WTC11 (cell line): Measurements from ENCODE around the gene RASGRF1. TPM values are rescaled to one million over a fixed set of nuclear protein-coding genes. Genes with fewer than 3 reads are reported as not detected.

Experiments used
- ATAC-seq: fragments of 200-7000 bp; cut with Tn5 transposase; 2 replicates; pipeline ENCODE4 v1.10.0; 2021; ENCODE audit warnings: mild to moderate bottlenecking, moderate library complexity
- CTCF ChIA-PET: fragments of 300-600 bp; sonication (Branson Sonifier 250); formaldehyde crosslinking; loops from one replicate; lab custom pipeline; 2021; ENCODE audit warnings: antibody characterized with exemption; lab: Charles Lee
- POLR2A ChIA-PET: fragments of 350-600 bp; sonication (Branson Sonifier 250); formaldehyde crosslinking; loops from one replicate; lab custom pipeline; 2021; ENCODE audit warnings: antibody characterized with exemption; lab: Charles Lee
- DNase-seq: peaks from one replicate; pipeline ENCODE4 v3.0.0; 2021; ENCODE audit warnings: low spot score
- H3K27ac Mint-ChIP-seq: 2 replicates; pipeline ENCODE4 v1.8.0; 2021; ENCODE audit warnings: mixed read lengths
- H3K27me3 Mint-ChIP-seq: 2 replicates; pipeline ENCODE4 v1.8.0; 2021; ENCODE audit warnings: low read depth, mild to moderate bottlenecking, moderate library complexity, mixed read lengths
- H3K36me3 Mint-ChIP-seq: 2 replicates; pipeline ENCODE4 v1.8.0; 2021; ENCODE audit warnings: mixed read lengths
- H3K4me1 Mint-ChIP-seq: 2 replicates; pipeline ENCODE4 v1.8.0; 2022; ENCODE audit warnings: mixed read lengths
- H3K4me3 Mint-ChIP-seq: 2 replicates; pipeline ENCODE4 v1.8.0; 2021; ENCODE audit warnings: mild to moderate bottlenecking, moderate library complexity, mixed read lengths
- H3K9me3 Mint-ChIP-seq: 2 replicates; pipeline ENCODE4 v1.8.0; 2021; ENCODE audit warnings: mixed read lengths
- AFF4 ChIP-seq: sonication (generic); formaldehyde crosslinking; IDR thresholded peaks from 2 replicates; pipeline ENCODE4 v1.8.1; 2023; ENCODE audit warnings: mild to moderate bottlenecking, missing genetic modification reagents, borderline replicate concordance
- ATF2 ChIP-seq: sonication (generic); formaldehyde crosslinking; IDR thresholded peaks from 2 replicates; pipeline ENCODE4 v1.8.1; 2022; ENCODE audit warnings: low read depth, missing genetic modification reagents, borderline replicate concordance
- CBFB ChIP-seq: sonication (generic); formaldehyde crosslinking; IDR thresholded peaks from 2 replicates; pipeline ENCODE4 v1.8.1; 2022; ENCODE audit warnings: mild to moderate bottlenecking, low read depth, missing genetic modification reagents
- CDX4 ChIP-seq: fragments of 250-450 bp; sonication (Bioruptor Pico); IDR thresholded peaks from 2 replicates; pipeline ENCODE4 v1.9.0; 2021; ENCODE audit warnings: moderate library complexity, mild to moderate bottlenecking, inconsistent platforms, borderline replicate concordance
- ESRRA ChIP-seq: sonication (generic); formaldehyde crosslinking; IDR thresholded peaks from 2 replicates; pipeline ENCODE4 v1.8.1; 2022; ENCODE audit warnings: mild to moderate bottlenecking, missing genetic modification reagents, borderline replicate concordance
- ETV6 ChIP-seq: sonication (generic); formaldehyde crosslinking; IDR thresholded peaks from 2 replicates; pipeline ENCODE4 v1.8.1; 2022; ENCODE audit warnings: mild to moderate bottlenecking, missing genetic modification reagents
- FOXK1 ChIP-seq: sonication (generic); formaldehyde crosslinking; IDR thresholded peaks from 2 replicates; pipeline ENCODE4 v1.8.0; 2022; ENCODE audit warnings: mild to moderate bottlenecking, moderate library complexity, missing genetic modification reagents
- KAT7 ChIP-seq: sonication (generic); formaldehyde crosslinking; IDR thresholded peaks from 2 replicates; pipeline ENCODE4 v1.8.1; 2023; ENCODE audit warnings: missing genetic modification reagents, mild to moderate bottlenecking, borderline replicate concordance
- MAX ChIP-seq: sonication (generic); formaldehyde crosslinking; IDR thresholded peaks from 2 replicates; pipeline ENCODE4 v1.8.0; 2022; ENCODE audit warnings: mild to moderate bottlenecking, missing genetic modification reagents
- MXD4 ChIP-seq: fragments of 250-450 bp; sonication (Bioruptor Pico); IDR thresholded peaks from 2 replicates; pipeline ENCODE4 v1.8.0; 2021; ENCODE audit warnings: mild to moderate bottlenecking, moderate library complexity, borderline replicate concordance
- NFE2L1 ChIP-seq: sonication (generic); formaldehyde crosslinking; IDR thresholded peaks from 2 replicates; pipeline ENCODE4 v1.8.1; 2023; ENCODE audit warnings: missing genetic modification reagents
- NR3C1 ChIP-seq: sonication (generic); formaldehyde crosslinking; conservative IDR thresholded peaks from 2 replicates; pipeline ENCODE4 v1.8.1; 2023; ENCODE audit warnings: low read depth, mild to moderate bottlenecking, missing genetic modification reagents
- PRRX2 ChIP-seq: fragments of 250-450 bp; sonication (Bioruptor Pico); IDR thresholded peaks from 2 replicates; pipeline ENCODE4 v1.8.0; 2021; ENCODE audit warnings: mild to moderate bottlenecking
- SMAD3 ChIP-seq: sonication (generic); formaldehyde crosslinking; IDR thresholded peaks from 2 replicates; pipeline ENCODE4 v1.8.0; 2022; ENCODE audit warnings: missing genetic modification reagents, mild to moderate bottlenecking, borderline replicate concordance
- SOX15 ChIP-seq: fragments of 250-450 bp; sonication (Bioruptor Pico); IDR thresholded peaks from 2 replicates; pipeline ENCODE4 v1.9.0; 2021; ENCODE audit warnings: mild to moderate bottlenecking
- SP1 ChIP-seq: sonication (generic); formaldehyde crosslinking; conservative IDR thresholded peaks from 2 replicates; pipeline ENCODE4 v1.8.1; 2022; ENCODE audit warnings: missing genetic modification reagents
- TEAD1 ChIP-seq: sonication (generic); formaldehyde crosslinking; IDR thresholded peaks from 2 replicates; pipeline ENCODE4 v1.8.0; 2022; ENCODE audit warnings: mild to moderate bottlenecking, missing genetic modification reagents
- ZNF317 ChIP-seq: sonication (generic); formaldehyde crosslinking; IDR thresholded peaks from 2 replicates; pipeline ENCODE4 v1.8.1; 2023; ENCODE audit warnings: low read depth, mild to moderate bottlenecking, moderate library complexity, missing genetic modification reagents, borderline replicate concordance
- ZNF396 ChIP-seq: fragments of 250-450 bp; sonication (Bioruptor Pico); IDR thresholded peaks from 2 replicates; pipeline ENCODE4 v1.8.0; 2021; ENCODE audit warnings: mild to moderate bottlenecking, moderate library complexity, borderline replicate concordance
- total RNA-seq: library from RNA; stranded (reverse); gene quantifications from 3 replicates; pipeline ENCODE4 v1.2.3, GENCODE V29; 2021
- TF ChIP-seq, protein P1 (sequence below): sonication (generic); formaldehyde crosslinking; IDR thresholded peaks from 2 replicates; pipeline ENCODE4 v1.8.0; 2022; ENCODE audit warnings: mild to moderate bottlenecking, missing genetic modification reagents
- TF ChIP-seq, protein P2 (sequence below): sonication (generic); formaldehyde crosslinking; IDR thresholded peaks from 2 replicates; pipeline ENCODE4 v1.8.0; 2023; ENCODE audit warnings: mild to moderate bottlenecking, missing genetic modification reagents
- TF ChIP-seq, protein P3 (sequence below): sonication (generic); formaldehyde crosslinking; IDR thresholded peaks from 2 replicates; pipeline ENCODE4 v1.8.1; 2023; ENCODE audit warnings: mild to moderate bottlenecking, missing genetic modification reagents

RASGRF1 gene
- total RNA-seq, 1 experiment from 2014 or later, result 0.85 TPM

DNA sequence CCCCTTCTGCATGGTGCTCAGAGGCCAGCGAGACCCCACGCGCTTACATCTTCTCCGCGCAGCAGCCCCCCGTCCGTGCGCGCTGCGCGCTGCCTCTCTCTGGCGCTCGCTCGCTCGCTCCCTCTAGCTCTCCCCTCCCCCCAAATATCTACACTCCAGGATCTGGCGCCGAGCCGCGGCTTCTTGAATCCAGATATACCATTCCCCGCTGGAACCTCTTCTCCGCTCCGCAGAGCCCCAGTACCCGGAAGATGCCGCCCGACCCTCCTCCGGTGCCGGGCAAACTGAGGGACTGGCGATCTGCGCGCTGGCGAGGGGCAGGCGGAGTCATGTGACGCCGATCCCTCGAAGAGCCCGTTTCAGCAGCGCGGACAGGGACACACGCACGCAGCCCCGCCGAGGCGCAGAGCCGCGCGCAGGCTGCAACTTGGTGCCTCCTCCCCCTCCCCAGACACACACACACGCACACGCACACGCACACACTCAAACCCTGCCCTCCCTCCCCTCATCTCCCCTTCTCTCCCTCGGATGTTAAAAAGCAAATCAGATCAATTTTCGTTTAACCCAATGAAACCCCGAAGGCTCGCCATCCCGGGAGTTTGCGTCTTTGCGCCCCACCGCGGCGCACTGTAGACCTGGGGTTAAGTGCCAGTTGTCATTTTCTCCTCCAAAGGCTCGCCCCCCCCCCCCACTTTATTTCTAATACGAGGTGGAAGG, at the start of gene RASGRF1 (continued):
- TF ChIP-seq ZNF317 (CRISPR knock-in tag), result no peak
- TF ChIP-seq, protein P1, sequence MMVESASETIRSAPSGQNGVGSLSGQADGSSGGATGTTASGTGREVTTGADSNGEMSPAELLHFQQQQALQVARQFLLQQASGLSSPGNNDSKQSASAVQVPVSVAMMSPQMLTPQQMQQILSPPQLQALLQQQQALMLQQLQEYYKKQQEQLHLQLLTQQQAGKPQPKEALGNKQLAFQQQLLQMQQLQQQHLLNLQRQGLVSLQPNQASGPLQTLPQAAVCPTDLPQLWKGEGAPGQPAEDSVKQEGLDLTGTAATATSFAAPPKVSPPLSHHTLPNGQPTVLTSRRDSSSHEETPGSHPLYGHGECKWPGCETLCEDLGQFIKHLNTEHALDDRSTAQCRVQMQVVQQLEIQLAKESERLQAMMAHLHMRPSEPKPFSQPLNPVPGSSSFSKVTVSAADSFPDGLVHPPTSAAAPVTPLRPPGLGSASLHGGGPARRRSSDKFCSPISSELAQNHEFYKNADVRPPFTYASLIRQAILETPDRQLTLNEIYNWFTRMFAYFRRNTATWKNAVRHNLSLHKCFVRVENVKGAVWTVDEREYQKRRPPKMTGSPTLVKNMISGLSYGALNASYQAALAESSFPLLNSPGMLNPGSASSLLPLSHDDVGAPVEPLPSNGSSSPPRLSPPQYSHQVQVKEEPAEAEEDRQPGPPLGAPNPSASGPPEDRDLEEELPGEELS (CRISPR knock-in tag), result peak; percentile 89
- TF ChIP-seq, protein P2, sequence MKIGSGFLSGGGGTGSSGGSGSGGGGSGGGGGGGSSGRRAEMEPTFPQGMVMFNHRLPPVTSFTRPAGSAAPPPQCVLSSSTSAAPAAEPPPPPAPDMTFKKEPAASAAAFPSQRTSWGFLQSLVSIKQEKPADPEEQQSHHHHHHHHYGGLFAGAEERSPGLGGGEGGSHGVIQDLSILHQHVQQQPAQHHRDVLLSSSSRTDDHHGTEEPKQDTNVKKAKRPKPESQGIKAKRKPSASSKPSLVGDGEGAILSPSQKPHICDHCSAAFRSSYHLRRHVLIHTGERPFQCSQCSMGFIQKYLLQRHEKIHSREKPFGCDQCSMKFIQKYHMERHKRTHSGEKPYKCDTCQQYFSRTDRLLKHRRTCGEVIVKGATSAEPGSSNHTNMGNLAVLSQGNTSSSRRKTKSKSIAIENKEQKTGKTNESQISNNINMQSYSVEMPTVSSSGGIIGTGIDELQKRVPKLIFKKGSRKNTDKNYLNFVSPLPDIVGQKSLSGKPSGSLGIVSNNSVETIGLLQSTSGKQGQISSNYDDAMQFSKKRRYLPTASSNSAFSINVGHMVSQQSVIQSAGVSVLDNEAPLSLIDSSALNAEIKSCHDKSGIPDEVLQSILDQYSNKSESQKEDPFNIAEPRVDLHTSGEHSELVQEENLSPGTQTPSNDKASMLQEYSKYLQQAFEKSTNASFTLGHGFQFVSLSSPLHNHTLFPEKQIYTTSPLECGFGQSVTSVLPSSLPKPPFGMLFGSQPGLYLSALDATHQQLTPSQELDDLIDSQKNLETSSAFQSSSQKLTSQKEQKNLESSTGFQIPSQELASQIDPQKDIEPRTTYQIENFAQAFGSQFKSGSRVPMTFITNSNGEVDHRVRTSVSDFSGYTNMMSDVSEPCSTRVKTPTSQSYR (CRISPR knock-in tag), result peak; percentile 56; the same call in 1 of the 2 replicates
- TF ChIP-seq CBFB, result no peak
- TF ChIP-seq MAX (CRISPR knock-in tag), result peak; percentile 85; the same call in 1 of the 2 replicates
- TF ChIP-seq KAT7 (CRISPR knock-in tag), result no peak
- no peak for TF ChIP-seq SOX15 (CRISPR knock-in tag)
- TF ChIP-seq NR3C1, result no peak
- TF ChIP-seq, all 79 proteins: peak for 19

DNA sequence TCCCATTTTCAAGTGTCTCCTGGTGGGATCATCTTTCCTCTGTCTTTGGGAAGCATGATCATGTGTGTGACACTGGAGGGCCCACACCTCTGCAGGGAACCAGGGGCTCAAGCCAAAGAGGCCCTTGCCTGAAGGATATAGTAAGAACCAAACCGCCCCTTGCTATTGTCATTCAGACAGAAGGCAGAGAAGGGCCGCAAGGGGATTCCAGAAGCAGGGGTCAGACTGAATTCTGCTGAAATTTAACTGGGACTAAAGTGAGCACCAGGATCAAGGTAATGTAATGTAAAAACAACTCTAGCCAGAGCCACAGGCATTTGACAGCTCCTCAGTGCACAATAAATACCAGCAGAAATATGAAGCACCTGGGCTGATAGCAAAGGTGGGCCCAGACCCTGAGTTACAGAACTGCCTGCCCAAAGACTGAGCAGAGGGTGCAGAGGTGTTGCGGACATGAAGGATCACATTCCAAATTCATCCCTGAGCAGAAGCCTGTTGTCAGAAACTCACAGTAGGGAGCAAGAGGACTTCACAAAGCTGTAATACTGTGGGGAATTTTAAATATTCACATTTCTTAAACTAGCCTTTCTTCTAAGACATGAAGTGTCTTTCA, 46.0 kb upstream of the RASGRF1 start:
- H3K36me3 Mint-ChIP-seq, result peaks cover 2% of the 10 kb centered on the region; the same call in 1 of the 2 replicates
- ATAC-seq (peak; percentile 97), DNase-seq (peak; percentile 32)
- peak overlapping the region; percentile 84 for H3K27ac Mint-ChIP-seq
- POLR2A ChIA-PET, result no interaction called here
- peaks cover 27% of the 10 kb centered on the region for H3K4me1 Mint-ChIP-seq
- CTCF ChIA-PET, result interaction anchor here (1.0 to 1.8 kb wide), 3 partner anchors 11 to 48 kb away, joined by 3 to 12 read pairs (median 5); no protein-coding TSS in a partner anchor
- H3K27me3 Mint-ChIP-seq, result peaks cover 9% of the 10 kb centered on the region
- peaks cover 34% of the 10 kb centered on the region for H3K9me3 Mint-ChIP-seq
- peak overlapping the region; percentile 13 for H3K4me3 Mint-ChIP-seq
- TF ChIP-seq ZNF396 (CRISPR knock-in tag) (no peak), ESRRA (CRISPR knock-in tag) (no peak), PRRX2 (CRISPR knock-in tag) (no peak), ATF2 (CRISPR knock-in tag) (no peak), SMAD3 (CRISPR knock-in tag) (no peak), TEAD1 (CRISPR knock-in tag) (no peak), NFE2L1 (CRISPR knock-in tag) (no peak), AFF4 (CRISPR knock-in tag) (no peak), MXD4 (CRISPR knock-in tag) (no peak), FOXK1 (CRISPR knock-in tag) (no peak), SP1 (CRISPR knock-in tag) (no peak), ETV6 (CRISPR knock-in tag) (no peak), CDX4 (CRISPR knock-in tag) (no peak)
- TF ChIP-seq, protein P3, sequence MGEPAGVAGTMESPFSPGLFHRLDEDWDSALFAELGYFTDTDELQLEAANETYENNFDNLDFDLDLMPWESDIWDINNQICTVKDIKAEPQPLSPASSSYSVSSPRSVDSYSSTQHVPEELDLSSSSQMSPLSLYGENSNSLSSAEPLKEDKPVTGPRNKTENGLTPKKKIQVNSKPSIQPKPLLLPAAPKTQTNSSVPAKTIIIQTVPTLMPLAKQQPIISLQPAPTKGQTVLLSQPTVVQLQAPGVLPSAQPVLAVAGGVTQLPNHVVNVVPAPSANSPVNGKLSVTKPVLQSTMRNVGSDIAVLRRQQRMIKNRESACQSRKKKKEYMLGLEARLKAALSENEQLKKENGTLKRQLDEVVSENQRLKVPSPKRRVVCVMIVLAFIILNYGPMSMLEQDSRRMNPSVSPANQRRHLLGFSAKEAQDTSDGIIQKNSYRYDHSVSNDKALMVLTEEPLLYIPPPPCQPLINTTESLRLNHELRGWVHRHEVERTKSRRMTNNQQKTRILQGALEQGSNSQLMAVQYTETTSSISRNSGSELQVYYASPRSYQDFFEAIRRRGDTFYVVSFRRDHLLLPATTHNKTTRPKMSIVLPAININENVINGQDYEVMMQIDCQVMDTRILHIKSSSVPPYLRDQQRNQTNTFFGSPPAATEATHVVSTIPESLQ (CRISPR knock-in tag), result no peak
